Peyer's patch (tissue), 4 donors: ENCODE results near the gene DPP4.

Source experiments
- POLR2A ChIP-seq, 2 donors: fragments of 450-650 bp; IDR thresholded peaks; one replicate each; pipeline ENCODE4 v1.5.1; 2017; ENCODE audit warnings: antibody characterized with exemption in 2 of 2, mild to moderate bottlenecking in 2 of 2, moderate library complexity in 2 of 2
- TF ChIP-seq, protein P1 (sequence below), 6 experiments: fragments of 450-650 bp in 4 of 6; fragments of 200-600 bp in 2 of 6; sonication (generic) in 1 of 6; IDR thresholded peaks; one replicate each; pipeline ENCODE4 v1.5.1; 2017 to 2019; ENCODE audit warnings: antibody characterized with exemption in 6 of 6, mild to moderate bottlenecking in 3 of 6, moderate library complexity in 1 of 6

DNA sequence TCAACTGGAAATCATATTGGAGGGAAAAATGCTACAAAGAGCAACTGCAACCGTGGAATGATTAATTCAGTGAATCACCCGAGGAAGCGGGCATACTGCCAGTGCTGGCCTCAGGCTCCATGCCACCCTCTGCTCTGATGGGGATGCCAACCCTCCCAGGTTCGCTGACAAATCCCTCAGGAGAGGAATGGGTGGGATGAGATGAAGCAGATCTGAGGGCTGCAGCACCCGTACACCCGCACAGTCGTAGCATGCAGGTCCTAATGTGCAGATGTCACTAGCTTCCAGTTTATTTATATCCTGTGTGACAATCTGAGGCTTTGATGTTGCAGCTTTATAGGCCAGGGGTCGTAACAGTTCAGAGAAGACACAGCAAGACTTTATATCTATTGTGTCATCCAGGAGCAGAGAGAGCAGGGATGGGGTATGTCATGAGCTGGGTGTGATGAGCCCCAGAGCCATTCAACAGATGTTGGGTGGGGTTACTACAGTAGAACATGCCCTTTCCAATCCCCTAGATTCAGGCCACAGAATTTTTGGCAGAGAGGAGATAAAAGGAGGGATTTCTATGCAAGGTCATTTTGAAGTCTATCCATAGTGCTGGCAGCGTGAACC lies 44.6 kb downstream of the DPP4 start:
- TF ChIP-seq, protein P1, sequence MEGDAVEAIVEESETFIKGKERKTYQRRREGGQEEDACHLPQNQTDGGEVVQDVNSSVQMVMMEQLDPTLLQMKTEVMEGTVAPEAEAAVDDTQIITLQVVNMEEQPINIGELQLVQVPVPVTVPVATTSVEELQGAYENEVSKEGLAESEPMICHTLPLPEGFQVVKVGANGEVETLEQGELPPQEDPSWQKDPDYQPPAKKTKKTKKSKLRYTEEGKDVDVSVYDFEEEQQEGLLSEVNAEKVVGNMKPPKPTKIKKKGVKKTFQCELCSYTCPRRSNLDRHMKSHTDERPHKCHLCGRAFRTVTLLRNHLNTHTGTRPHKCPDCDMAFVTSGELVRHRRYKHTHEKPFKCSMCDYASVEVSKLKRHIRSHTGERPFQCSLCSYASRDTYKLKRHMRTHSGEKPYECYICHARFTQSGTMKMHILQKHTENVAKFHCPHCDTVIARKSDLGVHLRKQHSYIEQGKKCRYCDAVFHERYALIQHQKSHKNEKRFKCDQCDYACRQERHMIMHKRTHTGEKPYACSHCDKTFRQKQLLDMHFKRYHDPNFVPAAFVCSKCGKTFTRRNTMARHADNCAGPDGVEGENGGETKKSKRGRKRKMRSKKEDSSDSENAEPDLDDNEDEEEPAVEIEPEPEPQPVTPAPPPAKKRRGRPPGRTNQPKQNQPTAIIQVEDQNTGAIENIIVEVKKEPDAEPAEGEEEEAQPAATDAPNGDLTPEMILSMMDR (IDR thresholded peaks at IDR 0.05), result no peak
- TF ChIP-seq POLR2A (IDR thresholded peaks at IDR 0.05), result no peak
